SK-N-SH (cell line): ENCODE measurements around the gene FAM171A2. TPM values are rescaled to one million over a fixed set of nuclear protein-coding genes. Genes with fewer than 3 reads are reported as not detected.

ENCODE experiments used
- CTCF ChIA-PET: fragments of 300-600, 350-600 bp; formaldehyde crosslinking; extraction: SDS; loops from one replicate; lab custom pipeline; 2021; lab: Yijun Ruan, JAX
- POLR2A ChIA-PET: fragments of 350-600 bp; sonication (Branson Sonifier 250); formaldehyde crosslinking; extraction: SDS; loops from one replicate; lab custom pipeline; 2020; ENCODE audit warnings: antibody characterized with exemption, inconsistent platforms; lab: Yijun Ruan, JAX
- DNase-seq: peaks from one replicate; pipeline ENCODE4 v3.0.0; 2012
- H2AFZ ChIP-seq: fragments of 200-600 bp; sonication (generic); 2 replicates; pipeline ENCODE4 v1.8.1; 2016; ENCODE audit warnings: antibody characterized with exemption, mild to moderate bottlenecking, low read depth
- H3F3A ChIP-seq: fragments of 200-600 bp; sonication (generic); replicated peaks from 2 replicates; pipeline ENCODE3; 2016; ENCODE audit warnings: antibody characterized with exemption, mild to moderate bottlenecking; ENCODE audit not compliant: insufficient read depth
- H3K27ac ChIP-seq, 2 experiments: fragments of 200-500 bp in 1 of 2; fragments of 200-600 bp in 1 of 2; sonication (Bioruptor generic) in 1 of 2; sonication (generic), shearing (Covaris generic) in 1 of 2; 2 replicates each; pipeline versions ENCODE4 v1.5.1 to v1.6.1; 2014 to 2016; ENCODE audit warnings: low read depth in 2 of 2, inconsistent platforms in 1 of 2, low read length in 1 of 2, mild to moderate bottlenecking in 1 of 2, mixed read lengths in 1 of 2
- H3K27me3 ChIP-seq: fragments of 200-600 bp; sonication (generic), shearing (Covaris generic); 2 replicates; pipeline ENCODE4 v1.6.1; 2016; ENCODE audit warnings: mixed run types; ENCODE audit not compliant: insufficient read depth
- H3K36me3 ChIP-seq, 2 experiments: fragments of 200-500 bp in 1 of 2; fragments of 200-600 bp in 1 of 2; sonication (Bioruptor generic) in 1 of 2; sonication (generic) in 1 of 2; replicated peaks in 1 of 2; 2 replicates each; pipeline versions ENCODE3 to v1.5.1; 2014 to 2016; ENCODE audit warnings: low read length in 1 of 2, mild to moderate bottlenecking in 1 of 2; ENCODE audit not compliant: insufficient read depth in 2 of 2, control insufficient read depth in 1 of 2
- H3K4me1 ChIP-seq, 2 experiments: fragments of 200-500 bp in 1 of 2; fragments of 200-600 bp in 1 of 2; sonication (Bioruptor generic) in 1 of 2; sonication (generic), shearing (Covaris generic) in 1 of 2; 2 replicates each; pipeline versions ENCODE4 v1.5.1 to v1.6.1; 2014 to 2016; ENCODE audit warnings: low read depth in 1 of 2, low read length in 1 of 2, mixed run types in 1 of 2; ENCODE audit not compliant: insufficient read depth in 2 of 2, control insufficient read depth in 1 of 2
- H3K4me2 ChIP-seq: fragments of 200-600 bp; sonication (generic), shearing (Covaris generic); 2 replicates; pipeline ENCODE4 v1.6.1; 2017; ENCODE audit warnings: mixed run types
- H3K4me3 ChIP-seq, 2 experiments: fragments of 200-500 bp in 1 of 2; fragments of 200-600 bp in 1 of 2; sonication (Bioruptor generic) in 1 of 2; sonication (generic), shearing (Covaris generic) in 1 of 2; 2 replicates each; pipeline versions ENCODE4 v1.5.1 to v1.8.1; 2014 to 2016; ENCODE audit warnings: low read depth in 2 of 2, inconsistent platforms in 1 of 2, low read length in 1 of 2, mild to moderate bottlenecking in 1 of 2, mixed read lengths in 1 of 2, moderate library complexity in 1 of 2
- H3K79me2 ChIP-seq: fragments of 200-600 bp; sonication (generic); 2 replicates; pipeline ENCODE4 v1.8.1; 2017; ENCODE audit warnings: mild to moderate bottlenecking; ENCODE audit not compliant: insufficient read depth
- H3K9ac ChIP-seq: fragments of 200-600 bp; sonication (generic); 2 replicates; pipeline ENCODE4 v1.6.1; 2017; ENCODE audit warnings: mixed run types
- H3K9me2 ChIP-seq: fragments of 200-600 bp; sonication (generic); 2 replicates; pipeline ENCODE4 v1.6.1; 2017; ENCODE audit warnings: mixed run types
- H3K9me3 ChIP-seq: fragments of 200-600 bp; sonication (generic); 2 replicates; pipeline ENCODE4 v1.6.1; 2017; ENCODE audit warnings: mixed run types, mild to moderate bottlenecking, moderate library complexity
- H4K20me1 ChIP-seq: fragments of 200-600 bp; sonication (generic); 2 replicates; pipeline ENCODE4 v1.6.1; 2017; ENCODE audit warnings: mild to moderate bottlenecking, mixed run types; ENCODE audit not compliant: insufficient read depth
- EZH2phosphoT487 ChIP-seq: fragments of 200-600 bp; sonication (generic); IDR thresholded peaks from 2 replicates; pipeline ENCODE4 v1.6.1; 2017; ENCODE audit warnings: low read depth, mixed run types, mild to moderate bottlenecking, antibody characterized with exemption, moderate library complexity, borderline replicate concordance
- FOXM1 ChIP-seq: IDR thresholded peaks from 2 replicates; pipeline ENCODE4 v1.4.0; 2012; ENCODE audit warnings: low read depth, mild to moderate bottlenecking
- GATA2 ChIP-seq: sonication (generic); formaldehyde crosslinking; IDR thresholded peaks from 2 replicates; pipeline ENCODE4 v1.5.0; 2020; ENCODE audit warnings: mild to moderate bottlenecking, missing genetic modification reagents
- SMC3 ChIP-seq: IDR thresholded peaks from 2 replicates; pipeline ENCODE4 v1.6.1; 2012; ENCODE audit warnings: low read depth, low read length, improper control_type of control experiment
- TAF1 ChIP-seq: IDR thresholded peaks from 2 replicates; pipeline ENCODE4 v1.6.1; 2012; ENCODE audit warnings: low read depth, mild to moderate bottlenecking, low read length, moderate library complexity, borderline replicate concordance
- USF1 ChIP-seq: IDR thresholded peaks from 2 replicates; pipeline ENCODE4 v1.4.0; 2012; ENCODE audit warnings: low read depth, borderline replicate concordance
- USF2 ChIP-seq: fragments of 150-350 bp; IDR thresholded peaks from 2 replicates; pipeline ENCODE4 v1.6.1; 2017; ENCODE audit warnings: antibody characterized with exemption, low read length, low read depth, borderline replicate concordance
- YY1 ChIP-seq: IDR thresholded peaks from 2 replicates; pipeline ENCODE4 v1.4.0; 2012; ENCODE audit warnings: low read depth, mild to moderate bottlenecking
- WGBS: methylation state at CpG from one replicate; pipeline ENCODE4 v1.1.6; 2017; ENCODE audit warnings: low lambda C conversion rate; 5-methylcytosine and 5-hydroxymethylcytosine counted together
- polyA plus RNA-seq, 3 experiments: library from polyadenylated mRNA; depleted of rRNA; stranded (reverse); fragments of >200 nt; gene quantifications; 2 replicates each; pipeline ENCODE4 v1.2.3, GENCODE V29; 2012

Gene FAM171A2
- polyA plus RNA-seq, 1 of the 3 experiments (the other 2 are of a cell fraction) = 4.9 TPM

GRCh38 chr17:44349553-44350070 lies 14.0 kb downstream of the FAM171A2 start:
- Histone ChIP-seq H2AFZ (no peak overlapping the region), H3K36me3 (peaks cover 0 to 35% of the 10 kb centered on the region in 2 experiments), H3F3A (no peaks in the 10 kb centered on the region), H3K27ac (no peak overlapping the region), H3K79me2 (peaks cover 21% of the 10 kb centered on the region), H4K20me1 (peaks cover 7% of the 10 kb centered on the region; the same call in 1 of the 2 replicates), H3K9me3 (no peaks in the 10 kb centered on the region), H3K27me3 (no peaks in the 10 kb centered on the region), H3K9ac (no peak overlapping the region), H3K9me2 (no peaks in the 10 kb centered on the region), H3K4me2 (no peak overlapping the region), H3K4me3 (no peak overlapping the region), H3K4me1 (peaks cover 0 to 9% of the 10 kb centered on the region in 2 experiments; a peak in 1 of 4 replicates)
- DNase-seq = no peak
- POLR2A ChIA-PET = no interaction called here
- CTCF ChIA-PET = interaction anchor here (0.8 to 5.4 kb wide), 15 partner anchors 8 to 164 kb away, joined by 3 to 85 read pairs (median 8); partner anchors contain the start of genes FAM171A2, GPATCH8 and TMUB2
- 87% methylated on average over 10 of the region's 12 CpGs for WGBS
- TF ChIP-seq USF2 = no peak
- no peak for TF ChIP-seq YY1
- TF ChIP-seq SMC3 = no peak
- no peak for TF ChIP-seq TAF1

GRCh38 chr17:44348988-44349364 lies 14.7 kb downstream of the FAM171A2 start:
- ChIA-PET POLR2A (no interaction called here), CTCF (interaction anchor here (2.8 to 5.4 kb wide), 4 partner anchors 12 to 145 kb away, joined by 15 to 85 read pairs (median 22); partner anchors contain the start of gene FAM171A2)
- H3F3A ChIP-seq = no peaks in the 10 kb centered on the region
- no peaks in the 10 kb centered on the region for H3K9me3 ChIP-seq
- 80% methylated on average over 1 of the region's 6 CpGs for WGBS
- no peaks in the 10 kb centered on the region for H3K9me2 ChIP-seq
- H3K4me2 ChIP-seq = no peak overlapping the region
- TF ChIP-seq EZH2phosphoT487 (no peak), GATA2 (CRISPR knock-in tag) (no peak), FOXM1 (no peak), USF1 (no peak), TAF1 (no peak)
- H3K27ac ChIP-seq = no peak overlapping the region
- H3K27me3 ChIP-seq = no peaks in the 10 kb centered on the region
- no peak overlapping the region for H3K9ac ChIP-seq
- DNase-seq = no peak
- H3K4me3 ChIP-seq = no peak overlapping the region
- H2AFZ ChIP-seq = no peak overlapping the region
- H3K4me1 ChIP-seq = peaks cover 0 to 13% of the 10 kb centered on the region in 2 experiments; a peak in 1 of 4 replicates
- peaks cover 0 to 35% of the 10 kb centered on the region in 2 experiments for H3K36me3 ChIP-seq
- peaks cover 21% of the 10 kb centered on the region for H3K79me2 ChIP-seq
- peaks cover 7% of the 10 kb centered on the region; the same call in 1 of the 2 replicates for H4K20me1 ChIP-seq
